Epithelial cell of esophagus (primary cell): ENCODE measurements around the gene HOXD1.

Experiments
- DNase-seq: peaks from one replicate; pipeline ENCODE4 v3.0.0; 2010; ENCODE audit warnings: low read depth
- H3K4me3 ChIP-seq: 2 replicates; pipeline ENCODE4 v1.5.1; 2011; ENCODE audit warnings: mild to moderate bottlenecking, low read length, control low read depth
- TF ChIP-seq, protein P1 (sequence below): IDR thresholded peaks from 2 replicates; pipeline ENCODE4 v1.5.1; 2011; ENCODE audit warnings: low read depth, mild to moderate bottlenecking, low read length, control low read depth, inconsistent platforms; ENCODE audit not compliant: insufficient read depth; ENCODE audit errors: missing control alignments

Gene HOXD1

DNA sequence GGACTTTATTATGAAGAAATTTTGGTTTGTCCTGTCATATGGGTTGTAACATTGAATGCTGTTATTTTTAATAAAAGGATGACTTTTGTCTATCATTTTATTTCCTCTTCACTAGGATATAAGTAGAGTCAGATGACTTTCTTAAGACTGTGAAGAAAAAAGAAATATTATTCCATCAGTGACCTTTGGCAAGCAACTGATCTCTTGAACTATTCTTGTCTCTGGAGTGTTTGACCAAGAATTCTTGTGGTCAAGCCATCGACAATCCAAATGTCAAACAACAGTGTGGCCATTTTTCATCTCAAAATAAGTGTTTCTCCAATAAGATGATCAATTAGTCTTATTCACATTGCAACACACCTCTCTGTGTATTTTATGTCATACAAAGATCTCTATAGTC, 24.9 kb downstream of the HOXD1 start:
- TF ChIP-seq, protein P1, sequence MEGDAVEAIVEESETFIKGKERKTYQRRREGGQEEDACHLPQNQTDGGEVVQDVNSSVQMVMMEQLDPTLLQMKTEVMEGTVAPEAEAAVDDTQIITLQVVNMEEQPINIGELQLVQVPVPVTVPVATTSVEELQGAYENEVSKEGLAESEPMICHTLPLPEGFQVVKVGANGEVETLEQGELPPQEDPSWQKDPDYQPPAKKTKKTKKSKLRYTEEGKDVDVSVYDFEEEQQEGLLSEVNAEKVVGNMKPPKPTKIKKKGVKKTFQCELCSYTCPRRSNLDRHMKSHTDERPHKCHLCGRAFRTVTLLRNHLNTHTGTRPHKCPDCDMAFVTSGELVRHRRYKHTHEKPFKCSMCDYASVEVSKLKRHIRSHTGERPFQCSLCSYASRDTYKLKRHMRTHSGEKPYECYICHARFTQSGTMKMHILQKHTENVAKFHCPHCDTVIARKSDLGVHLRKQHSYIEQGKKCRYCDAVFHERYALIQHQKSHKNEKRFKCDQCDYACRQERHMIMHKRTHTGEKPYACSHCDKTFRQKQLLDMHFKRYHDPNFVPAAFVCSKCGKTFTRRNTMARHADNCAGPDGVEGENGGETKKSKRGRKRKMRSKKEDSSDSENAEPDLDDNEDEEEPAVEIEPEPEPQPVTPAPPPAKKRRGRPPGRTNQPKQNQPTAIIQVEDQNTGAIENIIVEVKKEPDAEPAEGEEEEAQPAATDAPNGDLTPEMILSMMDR = no peak
- H3K4me3 ChIP-seq = no peak overlapping the region
- no peak for DNase-seq

DNA sequence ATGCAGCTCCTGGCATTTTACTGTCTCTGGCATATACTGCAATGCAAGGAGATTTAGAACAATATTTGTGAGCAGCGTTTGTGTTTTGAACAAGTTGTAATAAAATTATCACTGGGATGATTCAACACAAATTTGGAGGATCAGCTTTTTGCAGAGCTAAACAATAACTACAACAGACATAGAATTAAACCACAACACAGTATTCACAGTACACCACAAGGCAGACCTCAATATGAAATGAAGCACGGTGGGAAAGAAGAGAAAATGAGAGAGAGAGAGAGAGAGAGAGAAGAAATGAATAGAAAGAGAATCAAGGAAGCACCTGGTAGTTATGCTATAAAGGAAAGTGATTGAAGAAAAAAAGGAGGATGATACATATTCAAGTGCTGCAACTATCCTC, 39.4 kb downstream of the HOXD1 start:
- TF ChIP-seq, protein P1 = no peak
- DNase-seq = no peak
- no peak overlapping the region for H3K4me3 ChIP-seq

DNA sequence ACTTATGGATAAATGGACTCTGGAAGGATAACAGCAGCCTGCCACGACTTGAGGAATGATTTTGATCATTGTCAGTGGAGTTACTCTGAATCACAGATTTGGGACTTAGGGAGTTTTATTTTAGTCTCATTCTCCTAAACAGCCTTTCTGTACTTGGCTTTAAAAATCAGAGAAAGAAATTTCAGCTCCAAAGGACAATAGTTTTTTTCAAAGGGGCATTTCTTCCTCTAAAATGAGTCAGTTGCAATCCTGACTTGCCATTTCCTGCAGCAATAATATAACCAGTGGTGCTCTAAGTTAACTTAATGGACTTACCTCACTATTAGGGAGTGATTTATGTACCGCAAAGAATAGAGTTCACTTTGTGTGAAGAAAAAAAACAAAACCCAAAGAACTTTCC, 45.7 kb downstream of the HOXD1 start:
- H3K4me3 ChIP-seq = no peak overlapping the region
- DNase-seq = no peak
- TF ChIP-seq, protein P1 = no peak

GRCh38 chr2:176234940-176235339, 46.5 kb downstream of the HOXD1 start:
- TF ChIP-seq, protein P1 = no peak
- DNase-seq = no peak
- H3K4me3 ChIP-seq = no peak overlapping the region

- H3K4me3 ChIP-seq = no peak overlapping the region
- no peak for DNase-seq
- TF ChIP-seq, protein P1 = no peak
Measured at GRCh38 chr2:176237456-176237855, 49.0 kb downstream of the HOXD1 start.

- DNase-seq = no peak
- TF ChIP-seq, protein P1 = no peak
- H3K4me3 ChIP-seq = no peak overlapping the region
Measured at GRCh38 chr2:176239031-176239430, 50.6 kb downstream of the HOXD1 start.

DNA sequence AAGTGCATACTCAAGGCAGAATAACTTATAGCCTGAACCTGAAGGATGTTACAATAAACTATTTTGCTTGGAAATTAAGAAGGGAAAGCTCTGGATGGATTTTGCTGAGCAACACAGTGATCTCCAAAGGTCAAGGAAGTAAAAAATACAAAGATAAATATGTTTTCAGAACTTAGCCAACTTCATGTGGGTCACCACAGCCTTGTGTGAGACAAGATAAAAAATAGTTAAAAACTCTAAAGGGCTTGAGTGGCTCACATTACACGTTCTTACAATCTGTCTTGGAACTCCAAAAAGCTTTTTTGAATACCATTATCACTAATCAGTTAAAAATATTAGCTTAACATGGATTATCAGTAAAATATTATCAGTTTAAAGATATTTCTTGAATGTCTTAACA, 51.8 kb downstream of the HOXD1 start:
- DNase-seq = no peak
- no peak overlapping the region for H3K4me3 ChIP-seq
- TF ChIP-seq, protein P1 = no peak
